Subcutaneous adipose tissue (tissue), 4 donors: Measurements from ENCODE around the gene LRRC8D. TPM values are rescaled to one million over a fixed set of nuclear protein-coding genes. Genes with fewer than 3 reads are reported as not detected.

Experiments used
- CTCF ChIP-seq: fragments of 450-650 bp; IDR thresholded peaks from one replicate; pipeline ENCODE4 v1.5.1; 2016; ENCODE audit warnings: low read depth, mild to moderate bottlenecking, control low read depth, antibody characterized with exemption, moderate library complexity
- total RNA-seq, 4 donors: library from RNA; depleted of rRNA; stranded (reverse); fragments of >200 nt; gene quantifications; one replicate each; pipeline ENCODE4 v1.1.0, GENCODE V29; 2016

LRRC8D gene
- total RNA-seq, 4 donors from 2014 or later, result 7.5 to 12.4 (median 9.2) TPM

- no peak for TF ChIP-seq CTCF
Observed at GRCh38 chr1:89837510-89837909, 16.7 kb downstream of the LRRC8D start.

GRCh38 chr1:89839516-89839915 is 18.7 kb downstream of the LRRC8D start:
- no peak for TF ChIP-seq CTCF

GRCh38 chr1:89841507-89841906 is 20.7 kb downstream of the LRRC8D start:
- TF ChIP-seq CTCF, result no peak

- no peak for TF ChIP-seq CTCF
Observed at GRCh38 chr1:89842567-89843272, 21.9 kb downstream of the LRRC8D start.

GRCh38 chr1:89843273-89844130 is 22.7 kb downstream of the LRRC8D start:
- TF ChIP-seq CTCF, result no peak

- no peak for TF ChIP-seq CTCF
Observed at GRCh38 chr1:89844241-89844807, 23.5 kb downstream of the LRRC8D start.

GRCh38 chr1:89844860-89845259 is 24.0 kb downstream of the LRRC8D start:
- TF ChIP-seq CTCF, result no peak
